Measurements from ENCODE around the gene IL10RA.
"Not testable (repeated sequence)": the region's sequence is repeated elsewhere in the genome, so short reads cannot be mapped to it uniquely, and the experiment has no call there.

The IL10RA gene

GRCh38 chr11:117961896-117962295, 24.3 kb upstream of the IL10RA start:
- DNase-seq (ENCODE audit: low read depth): no peak

GRCh38 chr11:117962826-117963225, 23.4 kb upstream of the IL10RA start:
- DNase-seq (ENCODE audit: low read depth): no peak

GRCh38 chr11:117966908-117967307, 19.3 kb upstream of the IL10RA start:
- DNase-seq (ENCODE audit: low read depth): no peak

- no peak for DNase-seq (ENCODE audit: low read depth)
These were observed 16.8 kb upstream of the IL10RA start for GRCh38 chr11:117969160-117969991.

- no peak for DNase-seq (ENCODE audit: low read depth)
These were observed 15.7 kb upstream of the IL10RA start for GRCh38 chr11:117970400-117971024.

- no peak for DNase-seq (ENCODE audit: low read depth)
These were observed 14.2 kb upstream of the IL10RA start for GRCh38 chr11:117972044-117972443.

GRCh38 chr11:117972629-117973502, 13.3 kb upstream of the IL10RA start:
- DNase-seq (ENCODE audit: low read depth): no peak

GRCh38 chr11:117973503-117973860, 12.7 kb upstream of the IL10RA start:
- DNase-seq (ENCODE audit: low read depth): no peak

- no peak for DNase-seq (ENCODE audit: low read depth)
These were observed 9.7 kb upstream of the IL10RA start for GRCh38 chr11:117976445-117976844.

- DNase-seq (ENCODE audit: low read depth): no peak
These were observed 9.2 kb upstream of the IL10RA start for GRCh38 chr11:117977029-117977428.

GRCh38 chr11:117977612-117978264, 8.5 kb upstream of the IL10RA start:
- not testable (repeated sequence) for DNase-seq (ENCODE audit: low read depth)

GRCh38 chr11:117978291-117978910, 7.8 kb upstream of the IL10RA start:
- not testable (repeated sequence) for DNase-seq (ENCODE audit: low read depth)

- DNase-seq (ENCODE audit: low read depth): no peak
These were observed 7.2 kb upstream of the IL10RA start for GRCh38 chr11:117978991-117979390.

- no peak for DNase-seq (ENCODE audit: low read depth)
These were observed 6.5 kb upstream of the IL10RA start for GRCh38 chr11:117979481-117980211.

GRCh38 chr11:117980280-117980679, 5.9 kb upstream of the IL10RA start:
- no peak for DNase-seq (ENCODE audit: low read depth)

- no peak for DNase-seq (ENCODE audit: low read depth)
These were observed 5.5 kb upstream of the IL10RA start for GRCh38 chr11:117980720-117981119.

GRCh38 chr11:117983163-117983475, 3.1 kb upstream of the IL10RA start:
- DNase-seq (ENCODE audit: low read depth): no peak

GRCh38 chr11:117984476-117984875, 1.7 kb upstream of the IL10RA start:
- DNase-seq (ENCODE audit: low read depth): no peak

- DNase-seq (ENCODE audit: low read depth): peak; percentile 53
These were observed 884 bp downstream of the IL10RA start for GRCh38 chr11:117986981-117987574.

- no peak for DNase-seq (ENCODE audit: low read depth)
These were observed 3.3 kb downstream of the IL10RA start for GRCh38 chr11:117989351-117990102.
